Measurements from ENCODE around the gene ATL2. TPM values are rescaled to one million over a fixed set of nuclear protein-coding genes. Genes with fewer than 3 reads are reported as not detected.
A peak's percentile ranks its signal among the peaks of the same experiment; 100 is the strongest.

The ATL2 gene
- total and polyA plus RNA-seq, 2 experiments from 2014 or later, result 11.1 to 38.3 TPM

DNA sequence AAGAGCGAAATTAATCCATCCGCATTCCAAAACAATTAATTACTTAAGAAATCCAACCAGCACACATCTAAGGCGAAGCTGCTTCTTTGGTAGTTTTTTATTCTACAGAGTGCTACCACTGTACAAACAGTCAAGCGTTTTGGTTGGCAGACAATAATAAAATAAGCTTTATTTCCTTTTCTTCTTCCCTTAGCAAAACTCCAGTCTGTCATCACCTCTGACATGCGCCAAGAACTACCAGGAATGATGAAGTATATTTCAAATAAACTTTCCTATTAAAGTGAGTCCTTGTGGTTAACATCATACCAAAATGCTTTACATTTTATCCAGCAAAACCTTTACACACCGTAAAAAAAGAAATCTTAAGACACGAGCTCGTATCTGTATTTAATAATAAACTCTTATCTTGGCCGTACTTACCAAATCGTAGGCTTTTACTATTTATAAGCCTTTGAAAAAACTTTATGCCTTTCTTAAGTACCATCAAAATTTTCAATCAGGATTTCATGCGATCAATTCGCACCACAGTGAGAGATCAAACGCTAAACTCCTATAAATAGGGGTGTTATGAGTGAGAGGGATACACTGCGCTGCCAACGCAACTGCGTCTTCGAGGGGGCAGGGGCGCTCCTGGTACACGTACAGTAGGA is 1.3 kb downstream of the ATL2 start:
- Histone ChIP-seq H3K9me3 (ENCODE audit: low read depth) (no peaks in the 10 kb centered on the region), H3K9me2 (ENCODE audit: insufficient read depth) (no peaks in the 10 kb centered on the region), H3F3A (ENCODE audit: insufficient read depth) (peaks cover 38% of the 10 kb centered on the region), H3K4me2 (ENCODE audit: unreplicated experiment) (peak overlapping the region; percentile 90), H2AFZ (peak overlapping the region; percentile 69), H3K36me3 (ENCODE audit: low read depth) (no peaks in the 10 kb centered on the region), H3K79me2 (ENCODE audit: insufficient read depth) (peaks cover 52% of the 10 kb centered on the region), H3K27me3 (replicated peaks; ENCODE audit: insufficient read depth) (no peaks in the 10 kb centered on the region), H3K9ac (peak overlapping the region; percentile 92), H3K4me3 (peak overlapping the region; percentile 81), H3K4me1 (ENCODE audit: insufficient read depth) (peaks cover 8% of the 10 kb centered on the region; the same call in 1 of the 2 replicates), H3K27ac (peak overlapping the region; percentile 96), H4K20me1 (ENCODE audit: insufficient read depth) (no peaks in the 10 kb centered on the region)
- in situ Hi-C loops (cut with MboI), result no loop called here
- WGBS, 2 experiments (ENCODE audit: low coverage in 1 of 2, low lambda C conversion rate in 2 of 2, missing lambda C conversion rate in 2 of 2), result 11 to 12% methylated on average over 19 of the region's 19 CpGs
- DNase-seq, result peak; percentile 38
- TF ChIP-seq EZH2 (IDR thresholded peaks at IDR 0.05; ENCODE audit: insufficient read depth, poor library complexity, severe bottlenecking), result no peak
- TF ChIP-seq EZH2phosphoT487 (IDR thresholded peaks at IDR 0.05; ENCODE audit: insufficient read depth, low read depth), result no peak

DNA sequence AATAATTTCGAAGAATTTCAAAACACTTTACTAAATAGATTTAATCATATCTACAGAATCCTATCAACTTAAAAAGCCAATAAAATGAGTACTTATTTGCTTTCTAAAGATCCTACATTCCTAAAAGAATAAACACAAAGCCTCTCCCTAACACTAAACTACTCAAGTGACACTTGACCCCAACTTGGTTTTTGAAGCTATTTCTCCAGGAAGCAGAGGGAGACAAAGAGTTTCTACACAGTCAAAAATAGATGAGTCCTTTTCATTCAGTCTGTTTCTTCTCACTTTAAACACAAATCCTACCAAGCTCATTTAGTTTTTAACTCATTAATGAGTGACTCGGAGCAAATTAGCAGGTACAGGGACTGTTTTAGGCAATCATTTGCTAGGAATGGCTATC is 2.1 kb downstream of the ATL2 start:
- peak overlapping the region; percentile 92; the same call in 1 of the 2 replicates for H3K9ac ChIP-seq

DNA sequence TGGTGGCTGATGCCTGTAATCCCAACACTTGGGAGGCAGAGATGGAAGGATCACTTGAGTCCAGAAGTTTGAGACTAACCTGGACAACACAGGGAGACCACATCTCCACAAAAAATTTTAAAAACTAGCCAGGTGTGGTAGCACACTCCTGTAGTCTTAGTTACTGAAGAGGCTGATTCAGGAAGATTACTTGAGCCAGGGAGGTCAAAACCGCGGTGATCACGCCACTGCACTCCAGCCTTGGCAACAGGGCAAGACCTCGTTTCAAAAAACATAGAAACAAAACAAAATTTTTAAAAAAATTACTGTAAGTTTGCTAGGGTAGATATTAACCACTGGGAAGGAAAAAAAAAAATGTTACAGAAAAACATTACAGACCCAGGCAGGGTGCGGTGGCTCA is 5.8 kb downstream of the ATL2 start:
- Histone ChIP-seq H3K9ac (no peak overlapping the region), H3K9me3 (ENCODE audit: low read depth) (no peaks in the 10 kb centered on the region)
- WGBS, 2 experiments (ENCODE audit: low coverage in 1 of 2, low lambda C conversion rate in 2 of 2, missing lambda C conversion rate in 2 of 2), result 97 to 99% methylated on average over 5 of the region's 5 CpGs

More for the DNA sequence above, 2.1 kb downstream of the ATL2 start:
- H3K9me3 ChIP-seq (ENCODE audit: low read depth), result no peaks in the 10 kb centered on the region
- in situ Hi-C loops (cut with MboI), result no loop called here
- H3K27ac ChIP-seq, result no peak overlapping the region
- H3K79me2 ChIP-seq (ENCODE audit: insufficient read depth), result peaks cover 60% of the 10 kb centered on the region
- H2AFZ ChIP-seq, result no peak overlapping the region
- peak overlapping the region; percentile 81 for H3K4me3 ChIP-seq
- H3K36me3 ChIP-seq (ENCODE audit: low read depth), result no peaks in the 10 kb centered on the region
- H3K27me3 ChIP-seq (replicated peaks; ENCODE audit: insufficient read depth), result no peaks in the 10 kb centered on the region
- DNase-seq, result no peak
- no peak for TF ChIP-seq EZH2 (IDR thresholded peaks at IDR 0.05; ENCODE audit: insufficient read depth, poor library complexity, severe bottlenecking)
- TF ChIP-seq EZH2phosphoT487 (IDR thresholded peaks at IDR 0.05; ENCODE audit: insufficient read depth, low read depth), result no peak
- peak overlapping the region; percentile 90 for H3K4me2 ChIP-seq (ENCODE audit: unreplicated experiment)
- no peaks in the 10 kb centered on the region for H4K20me1 ChIP-seq (ENCODE audit: insufficient read depth)
- no peaks in the 10 kb centered on the region for H3K9me2 ChIP-seq (ENCODE audit: insufficient read depth)
- peaks cover 8% of the 10 kb centered on the region; the same call in 1 of the 2 replicates for H3K4me1 ChIP-seq (ENCODE audit: insufficient read depth)
- WGBS, 2 experiments (ENCODE audit: low coverage in 1 of 2, low lambda C conversion rate in 2 of 2, missing lambda C conversion rate in 2 of 2), result 98 to 100% methylated on average over 2 of the region's 2 CpGs
- H3F3A ChIP-seq (ENCODE audit: insufficient read depth), result peaks cover 38% of the 10 kb centered on the region

DNA sequence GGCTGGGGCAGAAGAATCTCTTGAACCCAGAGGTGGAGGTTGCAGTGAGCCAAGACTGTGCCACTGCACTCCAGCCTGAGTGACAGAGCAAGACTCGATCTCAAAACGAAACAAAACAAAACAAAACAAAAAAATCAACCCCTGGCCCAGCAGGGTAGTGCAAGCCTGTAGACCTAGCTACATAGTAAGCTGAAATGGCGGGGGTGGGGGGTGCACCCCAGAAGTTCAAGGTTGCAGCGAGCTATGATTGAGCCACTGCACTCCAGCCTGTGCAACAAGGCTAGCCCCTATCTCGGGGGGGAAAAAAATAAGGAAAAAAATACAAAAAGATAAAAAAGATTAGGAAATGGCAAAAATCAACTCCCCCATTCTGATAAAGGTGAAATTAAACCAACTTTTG is 6.4 kb downstream of the ATL2 start:
- no peaks in the 10 kb centered on the region for H4K20me1 ChIP-seq (ENCODE audit: insufficient read depth)
- H3K27me3 ChIP-seq (replicated peaks; ENCODE audit: insufficient read depth), result no peaks in the 10 kb centered on the region
- TF ChIP-seq EZH2 (IDR thresholded peaks at IDR 0.05; ENCODE audit: insufficient read depth, poor library complexity, severe bottlenecking) (no peak), EZH2phosphoT487 (IDR thresholded peaks at IDR 0.05; ENCODE audit: insufficient read depth, low read depth) (no peak)
- WGBS, 2 experiments (ENCODE audit: low coverage in 1 of 2, low lambda C conversion rate in 2 of 2, missing lambda C conversion rate in 2 of 2), result 87 to 92% methylated on average over 5 of the region's 5 CpGs
- H3K4me1 ChIP-seq (ENCODE audit: insufficient read depth), result peaks cover 8% of the 10 kb centered on the region; the same call in 1 of the 2 replicates
- no peaks in the 10 kb centered on the region for H3K9me2 ChIP-seq (ENCODE audit: insufficient read depth)
- no peaks in the 10 kb centered on the region for H3K36me3 ChIP-seq (ENCODE audit: low read depth)
- no peaks in the 10 kb centered on the region for H3K9me3 ChIP-seq (ENCODE audit: low read depth)
- no peak overlapping the region for H3K9ac ChIP-seq
- in situ Hi-C loops (cut with MboI), result no loop called here
- peaks cover 16% of the 10 kb centered on the region; the same call in 1 of the 2 replicates for H3F3A ChIP-seq (ENCODE audit: insufficient read depth)
- no peak overlapping the region for H3K27ac ChIP-seq
- no peak overlapping the region for H3K4me2 ChIP-seq (ENCODE audit: unreplicated experiment)
- peaks cover 100% of the 10 kb centered on the region for H3K79me2 ChIP-seq (ENCODE audit: insufficient read depth)
- no peak for DNase-seq
- no peak overlapping the region for H2AFZ ChIP-seq
- no peak overlapping the region for H3K4me3 ChIP-seq

More for the DNA sequence above, 5.8 kb downstream of the ATL2 start:
- H3K4me1 ChIP-seq (ENCODE audit: insufficient read depth), result peaks cover 8% of the 10 kb centered on the region; the same call in 1 of the 2 replicates
- H3K36me3 ChIP-seq (ENCODE audit: low read depth), result no peaks in the 10 kb centered on the region
- H4K20me1 ChIP-seq (ENCODE audit: insufficient read depth), result no peaks in the 10 kb centered on the region
- in situ Hi-C loops (cut with MboI), result no loop called here
- TF ChIP-seq EZH2phosphoT487 (IDR thresholded peaks at IDR 0.05; ENCODE audit: insufficient read depth, low read depth) (no peak), EZH2 (IDR thresholded peaks at IDR 0.05; ENCODE audit: insufficient read depth, poor library complexity, severe bottlenecking) (no peak)
- H2AFZ ChIP-seq, result no peak overlapping the region
- no peaks in the 10 kb centered on the region for H3K27me3 ChIP-seq (replicated peaks; ENCODE audit: insufficient read depth)
- no peak overlapping the region for H3K4me3 ChIP-seq
- no peaks in the 10 kb centered on the region for H3K9me2 ChIP-seq (ENCODE audit: insufficient read depth)
- H3K27ac ChIP-seq, result no peak overlapping the region
- H3K79me2 ChIP-seq (ENCODE audit: insufficient read depth), result peaks cover 98% of the 10 kb centered on the region
- DNase-seq, result no peak
- H3K4me2 ChIP-seq (ENCODE audit: unreplicated experiment), result no peak overlapping the region
- peaks cover 21% of the 10 kb centered on the region; the same call in 1 of the 2 replicates for H3F3A ChIP-seq (ENCODE audit: insufficient read depth)

All from GM23248 (cell line).